PC-3 (cell line): ENCODE data around the gene SGCD. TPM values are rescaled to one million over a fixed set of nuclear protein-coding genes. Genes with fewer than 3 reads are reported as not detected.

Experiments used
- ATAC-seq: fragments of 200-7000 bp; cut with Tn5 transposase; 2 replicates; pipeline ENCODE4 v1.9.1; 2020; ENCODE audit warnings: mild to moderate bottlenecking, moderate library complexity
- BruUV-seq: library from RNA; stranded (reverse); fragments of 400-500 nt; replicated peaks from 2 replicates; lab custom pipeline; 2021; lab: Mats Ljungman, UMichigan
- CTCF ChIA-PET: fragments of 300-600 bp; sonication (Branson Sonifier 250); formaldehyde crosslinking; loops from one replicate; lab custom pipeline; 2022; ENCODE audit warnings: antibody characterized with exemption; lab: Charles Lee
- POLR2A ChIA-PET: fragments of 300-600 bp; sonication (Branson Sonifier 250); formaldehyde crosslinking; loops from one replicate; lab custom pipeline; 2022; ENCODE audit warnings: antibody characterized with exemption; ENCODE audit not compliant: unreplicated experiment; lab: Charles Lee
- DNase-seq: peaks from one replicate; pipeline ENCODE4 v3.0.0-alpha.2; 2015
- H2AFZ ChIP-seq: fragments of 300-600 bp; sonication (generic); 2 replicates; pipeline ENCODE4 v1.6.0; 2016; ENCODE audit warnings: antibody characterized with exemption, low read length
- H3F3A ChIP-seq: fragments of 300-600 bp; sonication (generic); one replicate; pipeline ENCODE4 v1.6.0; 2017; ENCODE audit warnings: antibody characterized with exemption, low read length, control low read depth, mild to moderate bottlenecking; ENCODE audit not compliant: unreplicated experiment
- H3K27ac ChIP-seq: fragments of 300-600 bp; sonication (generic); 2 replicates; pipeline ENCODE4 v1.5.1; 2016; ENCODE audit warnings: mild to moderate bottlenecking, low read length
- H3K27me3 ChIP-seq: fragments of 300-600 bp; sonication (generic); 2 replicates; pipeline ENCODE4 v1.6.1; 2016; ENCODE audit warnings: low read length, mixed read lengths
- H3K36me3 ChIP-seq: fragments of 300-600 bp; sonication (generic); 2 replicates; pipeline ENCODE4 v1.6.1; 2016; ENCODE audit warnings: low read depth, mixed run types, low read length, mixed read lengths
- H3K4me1 ChIP-seq: fragments of 300-600 bp; sonication (generic); 2 replicates; pipeline ENCODE4 v1.5.1; 2016; ENCODE audit warnings: low read length; ENCODE audit not compliant: insufficient read depth
- H3K4me2 ChIP-seq: fragments of 300-600 bp; sonication (generic); 2 replicates; pipeline ENCODE4 v1.6.0; 2016; ENCODE audit warnings: low read length
- H3K4me3 ChIP-seq: fragments of 300-600 bp; sonication (generic); 2 replicates; pipeline ENCODE4 v1.5.1; 2016; ENCODE audit warnings: mild to moderate bottlenecking, low read length, mixed read lengths
- H3K79me2 ChIP-seq: fragments of 300-600 bp; sonication (generic); 2 replicates; pipeline ENCODE4 v1.6.1; 2017; ENCODE audit warnings: low read length, mixed read lengths
- H3K9ac ChIP-seq: fragments of 300-600 bp; sonication (generic); 2 replicates; pipeline ENCODE4 v1.6.0; 2016; ENCODE audit warnings: mild to moderate bottlenecking, low read length
- H3K9me2 ChIP-seq: fragments of 300-600 bp; sonication (generic); replicated peaks from 2 replicates; pipeline ENCODE4 v1.6.1; 2016; ENCODE audit warnings: mixed run types, low read length, mixed read lengths
- H3K9me3 ChIP-seq: fragments of 300-600 bp; sonication (generic); 2 replicates; pipeline ENCODE4 v1.6.1; 2016; ENCODE audit warnings: low read length, mixed read lengths
- H4K20me1 ChIP-seq: fragments of 300-600 bp; sonication (generic); 2 replicates; pipeline ENCODE4 v1.6.1; 2016; ENCODE audit warnings: low read length, mixed read lengths
- EZH2 ChIP-seq: fragments of 300-600 bp; sonication (generic); IDR thresholded peaks from one replicate; pipeline ENCODE4 v1.6.1; 2017; ENCODE audit warnings: antibody characterized with exemption, mild to moderate bottlenecking, low read length; ENCODE audit not compliant: unreplicated experiment
- EZH2phosphoT487 ChIP-seq: fragments of 300-600 bp; sonication (generic); IDR thresholded peaks from 2 replicates; pipeline ENCODE4 v1.6.1; 2018; ENCODE audit warnings: mild to moderate bottlenecking, antibody characterized with exemption, low read length, borderline replicate concordance
- intact Hi-C: fragments of 100-400 bp; cut with micrococcal nuclease; formaldehyde crosslinking; loops from 2 replicates; pipeline ENCODE4 v1.9.0; 2023
- total RNA-seq: library from RNA; depleted of rRNA; stranded (reverse); fragments of >200 nt; gene quantifications from 2 replicates; pipeline ENCODE4 v1.2.3, GENCODE V29; 2014
- TF ChIP-seq, protein P1 (sequence below): fragments of 300-600 bp; sonication (generic); conservative IDR thresholded peaks from 2 replicates; pipeline ENCODE4 v1.5.1; 2017; ENCODE audit warnings: antibody characterized with exemption, low read depth, mild to moderate bottlenecking, low read length

The SGCD gene
- total RNA-seq, 1 experiment from 2014 or later, result 0.15 TPM

DNA sequence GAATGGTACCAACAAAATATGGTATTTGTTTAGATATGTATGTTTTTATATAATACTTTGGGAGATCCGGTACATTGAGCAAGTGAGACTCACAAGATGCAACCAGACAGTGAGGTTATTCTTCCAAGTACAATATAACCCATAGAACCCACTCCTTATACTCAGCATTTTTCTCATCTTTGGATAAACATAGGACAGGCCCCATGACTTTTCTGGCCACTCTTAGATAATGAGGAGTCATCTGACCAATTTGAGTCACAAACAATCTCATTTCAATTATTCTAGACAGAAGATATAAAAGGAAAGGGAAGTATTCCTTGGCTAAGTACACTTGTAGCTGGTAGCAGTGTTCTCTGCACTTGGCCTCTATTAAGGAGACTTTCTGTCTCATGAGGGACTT lies 150.2 kb downstream of the SGCD start:
- Histone ChIP-seq H3K36me3 (no peaks in the 10 kb centered on the region), H3K27me3 (no peaks in the 10 kb centered on the region), H3K4me3 (no peak overlapping the region), H3K9ac (no peak overlapping the region), H4K20me1 (no peaks in the 10 kb centered on the region), H2AFZ (no peak overlapping the region), H3K79me2 (no peaks in the 10 kb centered on the region), H3F3A (no peaks in the 10 kb centered on the region), H3K9me3 (no peaks in the 10 kb centered on the region), H3K9me2 (no peaks in the 10 kb centered on the region), H3K27ac (no peak overlapping the region), H3K4me1 (no peaks in the 10 kb centered on the region), H3K4me2 (no peak overlapping the region)
- ATAC-seq, result no peak
- ChIA-PET CTCF (no interaction called here), POLR2A (no interaction called here)
- no peak for DNase-seq
- TF ChIP-seq EZH2, result no peak
- TF ChIP-seq EZH2phosphoT487, result no peak
- TF ChIP-seq, protein P1, sequence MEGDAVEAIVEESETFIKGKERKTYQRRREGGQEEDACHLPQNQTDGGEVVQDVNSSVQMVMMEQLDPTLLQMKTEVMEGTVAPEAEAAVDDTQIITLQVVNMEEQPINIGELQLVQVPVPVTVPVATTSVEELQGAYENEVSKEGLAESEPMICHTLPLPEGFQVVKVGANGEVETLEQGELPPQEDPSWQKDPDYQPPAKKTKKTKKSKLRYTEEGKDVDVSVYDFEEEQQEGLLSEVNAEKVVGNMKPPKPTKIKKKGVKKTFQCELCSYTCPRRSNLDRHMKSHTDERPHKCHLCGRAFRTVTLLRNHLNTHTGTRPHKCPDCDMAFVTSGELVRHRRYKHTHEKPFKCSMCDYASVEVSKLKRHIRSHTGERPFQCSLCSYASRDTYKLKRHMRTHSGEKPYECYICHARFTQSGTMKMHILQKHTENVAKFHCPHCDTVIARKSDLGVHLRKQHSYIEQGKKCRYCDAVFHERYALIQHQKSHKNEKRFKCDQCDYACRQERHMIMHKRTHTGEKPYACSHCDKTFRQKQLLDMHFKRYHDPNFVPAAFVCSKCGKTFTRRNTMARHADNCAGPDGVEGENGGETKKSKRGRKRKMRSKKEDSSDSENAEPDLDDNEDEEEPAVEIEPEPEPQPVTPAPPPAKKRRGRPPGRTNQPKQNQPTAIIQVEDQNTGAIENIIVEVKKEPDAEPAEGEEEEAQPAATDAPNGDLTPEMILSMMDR, result no peak
- no TSS peak for BruUV-seq
- intact Hi-C loops, result no loop called here

DNA sequence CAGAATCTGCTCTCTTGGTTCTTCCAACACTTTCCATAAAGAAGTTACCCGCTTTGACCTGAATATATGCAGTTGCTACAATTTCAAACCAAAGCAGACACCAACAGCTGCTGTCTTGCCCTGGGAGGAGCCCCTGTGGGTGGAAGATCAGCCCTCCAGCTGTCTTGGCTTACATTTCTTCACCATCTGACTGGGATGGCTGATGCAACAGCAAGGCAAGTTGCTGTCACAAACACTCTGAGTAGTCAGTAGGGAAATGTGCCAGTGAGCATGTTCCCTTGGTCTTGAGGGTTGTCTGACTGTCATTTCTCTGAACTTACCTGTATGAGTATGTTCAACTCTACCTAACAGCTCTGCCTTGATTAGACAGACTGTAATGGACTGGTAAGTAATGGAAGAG lies 152.9 kb downstream of the SGCD start:
- no peak for DNase-seq
- intact Hi-C loops, result no loop called here
- Histone ChIP-seq H3K4me2 (no peak overlapping the region), H4K20me1 (no peaks in the 10 kb centered on the region), H2AFZ (no peak overlapping the region), H3K4me1 (no peaks in the 10 kb centered on the region), H3F3A (no peaks in the 10 kb centered on the region), H3K36me3 (no peaks in the 10 kb centered on the region), H3K4me3 (no peak overlapping the region), H3K9ac (no peak overlapping the region), H3K9me3 (no peaks in the 10 kb centered on the region), H3K9me2 (no peaks in the 10 kb centered on the region), H3K27me3 (no peaks in the 10 kb centered on the region), H3K79me2 (no peaks in the 10 kb centered on the region), H3K27ac (no peak overlapping the region)
- no peak for TF ChIP-seq EZH2
- TF ChIP-seq, protein P1, result no peak
- TF ChIP-seq EZH2phosphoT487, result no peak
- no peak for ATAC-seq
- POLR2A ChIA-PET, result no interaction called here
- CTCF ChIA-PET, result no interaction called here
- BruUV-seq, result no TSS peak

DNA sequence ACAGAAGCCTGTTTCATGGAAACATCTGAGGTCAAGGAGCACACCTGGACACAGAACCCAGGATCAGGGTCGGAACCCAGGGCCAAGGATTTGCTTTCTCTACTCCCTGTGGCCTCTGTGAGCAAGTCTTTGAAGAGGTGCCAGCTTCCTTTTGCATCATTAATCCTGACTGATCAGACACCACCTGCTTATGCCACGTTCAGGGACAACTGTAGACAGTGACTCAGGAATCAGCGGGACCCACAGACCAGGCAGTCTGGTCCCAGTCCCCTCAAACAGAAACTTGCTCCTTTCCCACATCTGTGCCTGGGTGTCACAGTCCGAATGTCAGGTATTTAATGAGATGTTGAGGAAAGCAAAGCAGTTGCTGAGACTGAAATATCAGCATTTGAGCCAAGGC lies 154.8 kb downstream of the SGCD start:
- POLR2A ChIA-PET, result no interaction called here
- no peaks in the 10 kb centered on the region for H3K4me1 ChIP-seq
- no peak overlapping the region for H3K4me3 ChIP-seq
- H3K27ac ChIP-seq, result no peak overlapping the region
- H3K9me3 ChIP-seq, result no peaks in the 10 kb centered on the region
- TF ChIP-seq EZH2, result no peak
- no peak for TF ChIP-seq EZH2phosphoT487
- TF ChIP-seq, protein P1, result no peak
- no peak overlapping the region for H2AFZ ChIP-seq
- no peaks in the 10 kb centered on the region for H3K9me2 ChIP-seq
- no peaks in the 10 kb centered on the region for H3K36me3 ChIP-seq
- no peaks in the 10 kb centered on the region for H3K27me3 ChIP-seq
- DNase-seq, result no peak
- no peak for ATAC-seq
- intact Hi-C loops, result no loop called here
- H3F3A ChIP-seq, result no peaks in the 10 kb centered on the region
- no peak overlapping the region for H3K9ac ChIP-seq
- no peaks in the 10 kb centered on the region for H4K20me1 ChIP-seq
- BruUV-seq, result no TSS peak
- no peak overlapping the region for H3K4me2 ChIP-seq
- CTCF ChIA-PET, result no interaction called here
- no peaks in the 10 kb centered on the region for H3K79me2 ChIP-seq
